Measurements from ENCODE around the gene PLEKHG7.

The PLEKHG7 gene

DNA sequence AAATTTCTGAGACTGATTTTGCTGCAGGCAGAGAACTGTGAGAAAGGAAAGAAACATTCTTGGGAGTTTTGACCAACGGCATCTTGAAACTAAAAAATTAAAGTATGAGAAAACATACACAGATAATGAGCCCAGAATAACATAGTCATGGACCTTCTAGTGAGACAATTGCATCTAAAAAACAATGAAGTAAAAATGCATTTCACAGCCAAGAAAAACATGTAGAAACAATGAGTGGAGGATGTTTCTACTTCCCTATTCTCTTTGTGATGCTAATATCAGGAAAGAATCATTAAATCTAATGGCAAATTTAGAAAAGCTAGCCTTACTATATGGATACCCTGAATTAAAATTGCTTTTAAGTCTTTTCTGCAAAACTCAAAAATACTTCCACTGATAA lies 12.2 kb upstream of the PLEKHG7 start:
- TF ChIP-seq, protein P1, sequence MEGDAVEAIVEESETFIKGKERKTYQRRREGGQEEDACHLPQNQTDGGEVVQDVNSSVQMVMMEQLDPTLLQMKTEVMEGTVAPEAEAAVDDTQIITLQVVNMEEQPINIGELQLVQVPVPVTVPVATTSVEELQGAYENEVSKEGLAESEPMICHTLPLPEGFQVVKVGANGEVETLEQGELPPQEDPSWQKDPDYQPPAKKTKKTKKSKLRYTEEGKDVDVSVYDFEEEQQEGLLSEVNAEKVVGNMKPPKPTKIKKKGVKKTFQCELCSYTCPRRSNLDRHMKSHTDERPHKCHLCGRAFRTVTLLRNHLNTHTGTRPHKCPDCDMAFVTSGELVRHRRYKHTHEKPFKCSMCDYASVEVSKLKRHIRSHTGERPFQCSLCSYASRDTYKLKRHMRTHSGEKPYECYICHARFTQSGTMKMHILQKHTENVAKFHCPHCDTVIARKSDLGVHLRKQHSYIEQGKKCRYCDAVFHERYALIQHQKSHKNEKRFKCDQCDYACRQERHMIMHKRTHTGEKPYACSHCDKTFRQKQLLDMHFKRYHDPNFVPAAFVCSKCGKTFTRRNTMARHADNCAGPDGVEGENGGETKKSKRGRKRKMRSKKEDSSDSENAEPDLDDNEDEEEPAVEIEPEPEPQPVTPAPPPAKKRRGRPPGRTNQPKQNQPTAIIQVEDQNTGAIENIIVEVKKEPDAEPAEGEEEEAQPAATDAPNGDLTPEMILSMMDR (conservative IDR thresholded peaks at IDR 0.05; ENCODE audit: low read depth, low read length) = no peak
- DNase-seq (ENCODE audit: low read depth) = no peak
- H3K4me3 ChIP-seq (ENCODE audit: low read length) = no peak overlapping the region

DNA sequence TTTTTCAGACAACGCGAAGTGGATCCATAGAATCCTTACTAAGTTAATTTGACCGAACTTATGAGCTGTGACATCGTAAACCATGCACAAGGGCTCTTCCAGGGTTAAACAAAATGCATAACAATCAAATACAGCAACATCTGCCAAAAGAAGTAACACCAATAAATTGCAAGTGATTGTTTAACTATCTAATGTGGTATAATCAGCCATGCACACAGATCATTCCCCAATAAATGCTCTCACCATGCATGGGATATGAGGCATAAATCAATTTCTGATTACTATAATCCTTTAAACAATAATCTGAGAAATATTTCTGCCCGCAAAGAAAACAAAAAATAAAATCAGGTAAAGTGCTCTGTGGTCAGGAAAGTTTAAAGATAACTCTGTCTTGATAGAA lies 7.7 kb upstream of the PLEKHG7 start:
- no peak overlapping the region for H3K4me3 ChIP-seq (ENCODE audit: low read length)
- no peak for DNase-seq (ENCODE audit: low read depth)
- TF ChIP-seq, protein P1 (conservative IDR thresholded peaks at IDR 0.05; ENCODE audit: low read depth, low read length) = no peak

GRCh38 chr12:92695577-92695976 lies 7.2 kb upstream of the PLEKHG7 start:
- no peak for DNase-seq (ENCODE audit: low read depth)
- TF ChIP-seq, protein P1 (conservative IDR thresholded peaks at IDR 0.05; ENCODE audit: low read depth, low read length) = no peak
- H3K4me3 ChIP-seq (ENCODE audit: low read length) = no peak overlapping the region

DNA sequence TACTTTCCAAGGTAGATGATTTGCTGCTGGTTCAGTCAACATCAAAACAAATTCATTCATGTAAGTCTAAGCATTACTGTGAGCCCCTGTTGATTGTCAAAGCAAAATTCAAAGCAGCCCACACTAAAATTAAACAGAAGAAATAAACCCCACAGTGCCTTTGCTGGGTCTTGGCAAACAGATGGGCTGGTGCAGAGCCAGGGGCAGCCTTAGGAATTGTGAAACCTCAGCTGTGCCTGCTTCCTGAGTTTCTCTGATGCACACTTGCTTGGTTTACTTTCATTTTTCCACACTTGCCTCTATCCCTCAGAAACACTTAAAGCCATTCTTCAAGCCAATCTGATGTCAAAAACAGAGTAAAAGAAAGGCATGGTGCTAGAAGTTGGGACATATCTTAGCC lies 6.6 kb upstream of the PLEKHG7 start:
- TF ChIP-seq, protein P1 (conservative IDR thresholded peaks at IDR 0.05; ENCODE audit: low read depth, low read length) = no peak
- DNase-seq (ENCODE audit: low read depth) = no peak
- no peak overlapping the region for H3K4me3 ChIP-seq (ENCODE audit: low read length)

GRCh38 chr12:92698474-92698873 lies 4.3 kb upstream of the PLEKHG7 start:
- H3K4me3 ChIP-seq (ENCODE audit: low read length) = no peak overlapping the region
- TF ChIP-seq, protein P1 (conservative IDR thresholded peaks at IDR 0.05; ENCODE audit: low read depth, low read length) = no peak
- no peak for DNase-seq (ENCODE audit: low read depth)

- TF ChIP-seq, protein P1 (conservative IDR thresholded peaks at IDR 0.05; ENCODE audit: low read depth, low read length) = no peak
- H3K4me3 ChIP-seq (ENCODE audit: low read length) = no peak overlapping the region
- no peak for DNase-seq (ENCODE audit: low read depth)
Observed at GRCh38 chr12:92701441-92701840, 1.3 kb upstream of the PLEKHG7 start.

DNA sequence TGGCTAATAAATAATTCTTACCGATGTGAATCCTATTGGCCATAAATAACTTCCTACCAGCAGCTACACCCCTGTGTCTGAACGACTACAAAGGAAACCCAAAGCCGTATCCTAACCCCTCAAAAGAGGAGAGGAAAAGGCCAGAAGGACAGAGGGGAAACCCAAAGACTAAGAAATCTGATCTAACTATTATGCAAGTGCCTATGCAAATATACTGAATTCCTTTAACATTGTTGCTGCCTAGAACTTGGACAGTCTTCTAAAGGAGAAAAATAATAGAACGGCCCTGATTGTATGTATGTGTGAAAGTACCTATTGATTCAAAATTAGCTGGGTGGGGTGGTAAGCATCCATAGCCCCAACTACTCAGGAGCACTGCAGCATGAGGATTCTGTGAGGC lies 997 bp downstream of the PLEKHG7 start:
- no peak for DNase-seq (ENCODE audit: low read depth)
- H3K4me3 ChIP-seq (ENCODE audit: low read length) = no peak overlapping the region
- TF ChIP-seq, protein P1 (conservative IDR thresholded peaks at IDR 0.05; ENCODE audit: low read depth, low read length) = no peak

All from retinal pigment epithelial cell (primary cell).